NCI-H526 treated with DMSO at 0.1 percent for 48 hours (cell line): Measurements from ENCODE around the gene GSTM2.

Experiments
- DNase-seq: peaks from one replicate; lab custom pipeline; 2025; lab: John Stamatoyannopoulos, UW

Gene GSTM2

GRCh38 chr1:109629372-109630030 is 38.4 kb upstream of the GSTM2 start:
- DNase-seq, result no peak

- no peak for DNase-seq
These were observed 37.6 kb upstream of the GSTM2 start for GRCh38 chr1:109630081-109630897.

DNA sequence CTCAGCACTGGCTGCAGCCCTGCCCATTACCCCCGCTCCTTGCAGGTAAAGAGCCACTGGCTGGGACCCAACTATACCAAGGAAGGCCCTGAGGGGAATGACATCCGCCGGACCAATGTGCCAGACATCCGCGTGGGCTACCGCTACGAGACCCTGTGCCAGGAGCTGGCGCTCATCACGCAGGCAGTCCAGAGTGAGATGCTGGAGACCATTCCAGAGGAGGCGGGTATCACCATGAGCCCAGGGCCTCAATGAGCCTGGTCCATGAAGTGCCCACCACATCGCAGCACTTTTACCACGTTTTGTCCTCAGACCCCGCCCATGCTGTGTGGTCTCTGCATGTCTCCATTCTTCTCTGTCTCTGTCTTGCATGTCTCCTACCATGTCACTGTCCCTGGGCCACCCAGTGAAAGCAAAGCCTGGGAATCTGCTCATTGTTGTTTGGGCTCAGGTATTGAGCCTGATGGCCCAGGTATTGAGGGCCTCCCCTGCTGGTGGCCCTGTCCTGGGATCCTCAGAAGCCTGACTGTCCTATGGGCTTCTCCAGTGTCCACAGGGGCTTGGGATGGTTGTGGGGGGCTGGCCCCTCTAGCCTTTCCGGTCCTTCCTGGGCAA is 36.9 kb upstream of the GSTM2 start:
- no peak for DNase-seq

GRCh38 chr1:109631513-109632505 is 36.0 kb upstream of the GSTM2 start:
- DNase-seq, result no peak

DNA sequence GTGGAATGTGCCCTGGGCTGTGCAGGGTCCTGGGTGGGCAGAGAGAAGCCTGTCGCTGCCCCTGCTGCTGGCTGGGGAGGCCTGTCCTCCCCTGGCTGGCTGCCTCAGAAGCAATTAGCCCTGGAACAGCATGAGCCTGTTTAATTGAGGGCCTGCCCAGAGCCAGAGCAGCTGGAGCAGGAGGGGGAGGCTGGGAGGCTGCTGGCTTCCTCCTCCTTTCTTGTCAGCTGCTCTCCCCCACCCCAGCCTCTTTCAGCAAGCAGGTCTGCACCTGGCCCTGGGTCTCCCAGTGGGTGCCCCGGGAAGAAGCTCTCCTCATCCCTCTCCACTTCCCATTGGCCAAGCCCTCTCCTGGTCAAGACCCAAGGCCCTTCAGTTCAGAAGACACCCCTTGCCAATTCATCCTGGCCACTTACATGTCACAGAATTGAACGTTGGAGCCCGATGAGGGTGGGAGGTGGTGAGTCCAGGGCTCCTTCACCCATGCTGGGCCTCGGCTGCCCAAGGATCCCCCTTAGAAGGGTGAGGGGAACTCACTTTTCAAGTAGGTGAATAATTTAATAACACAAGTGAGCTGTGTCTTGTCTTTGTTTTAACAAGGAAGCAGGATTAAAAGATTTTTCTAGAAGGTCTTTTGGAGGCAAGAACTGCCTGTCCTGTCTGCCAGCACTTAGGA is 35.0 kb upstream of the GSTM2 start:
- no peak for DNase-seq

DNA sequence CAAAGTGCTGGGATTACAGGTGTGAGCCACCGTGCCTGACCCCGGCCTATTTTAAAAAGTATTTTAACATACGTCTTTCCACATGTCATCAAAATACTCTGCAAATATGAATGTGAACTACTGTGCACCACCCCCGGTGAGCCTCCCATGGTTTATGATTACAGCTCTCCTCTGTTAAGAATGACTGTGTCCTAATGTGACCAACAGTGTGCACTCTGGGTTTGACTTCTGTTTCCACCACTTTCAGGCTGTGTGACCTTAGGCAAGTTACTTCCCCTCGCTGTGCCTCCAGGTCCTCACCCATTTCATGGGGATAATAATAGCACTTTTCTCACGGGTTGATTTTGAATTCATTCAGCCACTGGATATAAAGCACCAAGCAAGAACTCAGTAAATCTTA is 33.6 kb upstream of the GSTM2 start:
- DNase-seq, result no peak

DNA sequence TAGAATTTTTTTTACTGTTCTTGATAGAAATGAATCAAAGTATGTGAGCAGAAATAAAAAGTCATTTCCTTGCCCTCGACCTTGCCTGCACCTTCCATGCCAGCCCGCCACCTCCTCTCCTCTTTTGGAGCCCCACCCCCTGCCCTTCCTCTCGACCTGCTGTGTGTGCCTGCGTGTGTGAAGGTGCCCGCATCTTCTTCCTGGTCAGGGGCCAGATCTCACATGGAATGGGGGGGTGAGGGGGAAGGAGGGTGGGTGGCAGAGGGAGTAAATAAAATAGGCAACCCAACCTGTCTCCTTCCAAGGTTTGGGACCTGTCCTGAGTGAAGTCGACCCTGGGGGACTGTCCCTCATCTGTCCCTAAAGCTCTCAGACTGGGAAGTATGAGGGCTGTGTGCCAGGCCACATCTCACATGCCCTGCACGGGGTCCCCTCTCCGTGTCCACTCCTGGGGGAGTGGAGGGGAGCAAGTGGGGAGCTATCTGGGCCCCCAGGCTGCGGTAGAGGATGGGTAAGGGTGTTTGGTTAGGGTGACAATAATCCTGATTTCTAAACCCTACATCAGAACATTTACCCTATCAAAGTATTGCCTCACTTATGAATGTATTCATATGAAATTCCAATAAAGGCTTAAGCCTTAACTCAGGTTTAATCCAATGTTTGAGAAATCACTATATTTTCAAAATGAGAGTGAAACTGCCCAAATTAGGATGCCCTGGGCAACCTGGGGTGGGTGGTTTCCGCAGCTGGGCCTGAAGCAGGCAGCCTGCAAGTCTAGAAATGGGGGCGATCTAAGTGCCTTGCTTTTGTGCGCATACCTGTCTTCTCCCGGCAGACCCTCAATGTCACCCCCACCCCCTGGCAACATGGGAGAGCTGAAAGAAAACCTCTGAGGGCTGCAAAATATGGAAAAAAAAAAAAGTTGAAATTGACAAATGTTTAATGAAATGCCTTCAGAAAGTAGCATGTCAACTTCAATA is 32.8 kb upstream of the GSTM2 start:
- DNase-seq, result no peak

- no peak for DNase-seq
These were observed 32.0 kb upstream of the GSTM2 start for GRCh38 chr1:109635862-109636200.

GRCh38 chr1:109636201-109636952 is 31.5 kb upstream of the GSTM2 start:
- no peak for DNase-seq

GRCh38 chr1:109637446-109637845 is 30.4 kb upstream of the GSTM2 start:
- no peak for DNase-seq

GRCh38 chr1:109639063-109639840 is 28.6 kb upstream of the GSTM2 start:
- DNase-seq, result no peak

GRCh38 chr1:109639841-109640184 is 28.0 kb upstream of the GSTM2 start:
- no peak for DNase-seq

GRCh38 chr1:109640285-109640865 is 27.5 kb upstream of the GSTM2 start:
- DNase-seq, result peak; percentile 41

GRCh38 chr1:109641078-109641740 is 26.6 kb upstream of the GSTM2 start:
- DNase-seq, result no peak

DNA sequence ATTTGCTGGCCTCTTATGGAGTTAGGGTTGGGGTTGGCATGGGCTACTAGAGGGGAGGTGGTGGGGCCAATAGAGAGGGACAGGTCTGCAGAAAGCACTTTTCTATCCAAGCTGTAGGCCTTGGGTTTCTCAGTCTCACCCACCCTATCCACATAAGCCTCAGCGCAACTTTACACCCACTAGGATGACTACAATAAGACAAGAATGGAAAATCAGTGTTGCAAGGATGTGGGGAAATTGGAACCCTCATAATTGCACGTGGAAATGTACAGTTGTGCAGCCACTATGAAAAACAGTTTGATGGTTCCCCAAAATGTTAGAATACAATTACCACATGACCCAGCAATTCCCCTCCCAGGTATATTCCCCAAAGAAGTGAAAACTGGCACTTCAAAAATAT is 26.0 kb upstream of the GSTM2 start:
- DNase-seq, result no peak

- DNase-seq, result no peak
These were observed 25.2 kb upstream of the GSTM2 start for GRCh38 chr1:109642626-109643025.

DNA sequence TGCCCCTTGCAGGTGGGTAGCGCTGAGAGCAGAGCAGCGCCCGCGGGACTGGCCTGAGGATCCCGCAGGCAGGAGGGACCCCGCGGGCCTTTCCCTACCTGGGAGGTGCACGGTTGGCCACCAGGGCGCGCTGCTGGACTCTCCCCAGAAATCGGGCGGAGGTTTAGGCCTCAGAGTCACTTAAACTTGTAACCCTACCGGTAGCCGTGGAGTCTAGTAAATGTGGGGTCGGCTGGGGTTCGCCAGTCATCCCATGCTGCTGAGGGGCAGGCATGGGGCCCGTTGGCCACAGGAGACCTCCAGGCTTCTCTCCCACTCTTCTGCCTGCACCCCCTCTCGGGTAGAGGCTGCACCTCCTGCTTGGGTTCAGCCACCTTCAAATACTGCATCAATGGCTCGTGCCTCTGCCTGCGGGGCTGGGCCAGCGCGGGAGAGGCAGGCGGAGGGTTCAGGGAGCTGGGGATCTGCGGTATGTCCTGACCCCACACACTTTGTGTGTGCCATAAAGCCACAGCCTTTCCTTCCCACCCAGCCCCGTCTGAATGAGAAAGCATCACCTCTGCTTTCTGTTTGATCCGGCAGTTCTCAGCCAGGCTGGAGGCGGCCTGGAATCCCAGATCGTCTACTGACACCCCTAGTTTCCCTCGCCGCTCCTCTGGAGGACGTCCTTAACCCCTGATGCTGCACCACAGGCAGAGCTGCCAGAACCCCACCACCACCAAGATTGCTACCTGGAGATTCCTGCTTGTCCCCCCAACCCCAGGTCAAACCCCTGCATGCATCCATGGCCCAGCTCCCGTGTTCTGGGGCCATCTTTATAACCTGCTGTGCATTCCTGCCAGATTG is 24.2 kb upstream of the GSTM2 start:
- DNase-seq, result peak; percentile 48
